ENCODE measurements around the gene AFG1L.
"Not testable (repeated sequence)": the region's sequence is repeated elsewhere in the genome, so short reads cannot be mapped to it uniquely, and the experiment has no call there.

AFG1L gene

GRCh38 chr6:108417027-108417426, 122.2 kb downstream of the AFG1L start:
- DNase-seq = no peak

GRCh38 chr6:108419474-108419873, 124.6 kb downstream of the AFG1L start:
- DNase-seq = no peak

- DNase-seq = no peak
These were observed 125.2 kb downstream of the AFG1L start for GRCh38 chr6:108419934-108420609.

- DNase-seq = no peak
These were observed 126.5 kb downstream of the AFG1L start for GRCh38 chr6:108421366-108421765.

- no peak for DNase-seq
These were observed 129.3 kb downstream of the AFG1L start for GRCh38 chr6:108423982-108424705.

- no peak for DNase-seq
These were observed 130.6 kb downstream of the AFG1L start for GRCh38 chr6:108425428-108425827.

- DNase-seq = no peak
These were observed 137.3 kb downstream of the AFG1L start for GRCh38 chr6:108432143-108432542.

- DNase-seq = no peak
These were observed 137.9 kb downstream of the AFG1L start for GRCh38 chr6:108432792-108433191.

GRCh38 chr6:108434222-108434621, 139.4 kb downstream of the AFG1L start:
- DNase-seq = no peak

GRCh38 chr6:108435391-108435790, 140.5 kb downstream of the AFG1L start:
- no peak for DNase-seq

- no peak for DNase-seq
These were observed 141.9 kb downstream of the AFG1L start for GRCh38 chr6:108436771-108437170.

- DNase-seq = peak; percentile 3
These were observed 143.0 kb downstream of the AFG1L start for GRCh38 chr6:108437821-108438220.

GRCh38 chr6:108438918-108439317, 144.1 kb downstream of the AFG1L start:
- DNase-seq = no peak

GRCh38 chr6:108441141-108441540, 146.3 kb downstream of the AFG1L start:
- no peak for DNase-seq

GRCh38 chr6:108442770-108443520, 148.1 kb downstream of the AFG1L start:
- DNase-seq = no peak

- DNase-seq = peak; percentile 23
These were observed 151.8 kb downstream of the AFG1L start for GRCh38 chr6:108446629-108447150.

GRCh38 chr6:108448481-108448880, 153.6 kb downstream of the AFG1L start:
- no peak for DNase-seq

- not testable (repeated sequence) for DNase-seq
These were observed 154.9 kb downstream of the AFG1L start for GRCh38 chr6:108449717-108450116.

- no peak for DNase-seq
These were observed 157.0 kb downstream of the AFG1L start for GRCh38 chr6:108451816-108452215.

- peak; percentile 74 for DNase-seq
These were observed 157.9 kb downstream of the AFG1L start for GRCh38 chr6:108452711-108453195.

GRCh38 chr6:108453601-108454185, 158.8 kb downstream of the AFG1L start:
- DNase-seq = peak; percentile 81

- no peak for DNase-seq
These were observed 159.5 kb downstream of the AFG1L start for GRCh38 chr6:108454356-108454755.

GRCh38 chr6:108455688-108456087, 160.8 kb downstream of the AFG1L start:
- DNase-seq = no peak
